Tongue (tissue), 2 donors: ENCODE measurements around the gene SPEM2. TPM values are rescaled to one million over a fixed set of nuclear protein-coding genes. Genes with fewer than 3 reads are reported as not detected.
A peak's percentile ranks its signal among the peaks of the same experiment; 100 is the strongest.

Source experiments
- DNase-seq: peaks from one replicate; pipeline ENCODE4 v3.0.0-alpha.2; 2015
- total RNA-seq: library from RNA; depleted of rRNA; stranded (reverse); fragments of >200 nt; gene quantifications from one replicate; pipeline ENCODE4 v1.2.3, GENCODE V29; 2014

Gene SPEM2
- total RNA-seq, 1 donor from 2014 or later: not detected

DNA sequence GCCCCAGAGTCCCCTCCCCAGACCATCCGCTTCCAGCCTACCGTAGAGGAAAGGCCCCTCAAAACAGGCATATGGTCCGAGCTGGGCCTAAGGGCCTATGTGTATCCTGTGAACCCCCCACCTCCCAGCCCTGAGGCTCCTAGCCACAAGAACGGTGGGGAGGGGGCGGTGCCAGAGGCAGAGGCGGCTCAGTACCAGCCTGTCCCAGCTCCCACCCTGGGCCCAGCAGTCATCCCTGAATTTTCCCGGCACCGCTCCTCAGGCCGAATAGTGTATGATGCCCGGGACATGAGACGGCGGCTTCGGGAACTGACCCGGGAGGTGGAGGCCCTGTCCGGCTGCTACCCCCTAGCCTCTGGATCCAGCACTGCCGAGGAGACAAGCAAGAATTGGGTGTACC, 4.2 kb upstream of the SPEM2 start:
- DNase-seq: no peak

DNA sequence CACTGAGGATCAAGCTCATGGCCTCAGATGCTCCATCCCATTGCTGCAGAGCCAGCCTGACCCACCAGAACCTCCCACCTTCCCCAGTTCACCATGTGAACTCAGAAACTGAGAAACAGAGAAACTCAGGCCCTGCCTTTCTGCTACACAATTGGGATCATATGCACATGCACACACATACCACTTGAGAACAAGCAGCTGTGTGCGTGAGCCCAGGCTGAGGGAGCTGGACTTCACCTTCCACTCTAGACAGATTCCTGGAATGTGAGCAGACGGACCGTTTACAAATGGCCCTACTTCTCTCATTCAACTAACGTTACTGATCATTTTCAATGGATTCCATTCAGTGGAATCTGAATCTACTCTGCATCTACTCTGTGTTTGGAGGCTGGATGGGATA, 1.7 kb upstream of the SPEM2 start:
- DNase-seq: peak; percentile 50

DNA sequence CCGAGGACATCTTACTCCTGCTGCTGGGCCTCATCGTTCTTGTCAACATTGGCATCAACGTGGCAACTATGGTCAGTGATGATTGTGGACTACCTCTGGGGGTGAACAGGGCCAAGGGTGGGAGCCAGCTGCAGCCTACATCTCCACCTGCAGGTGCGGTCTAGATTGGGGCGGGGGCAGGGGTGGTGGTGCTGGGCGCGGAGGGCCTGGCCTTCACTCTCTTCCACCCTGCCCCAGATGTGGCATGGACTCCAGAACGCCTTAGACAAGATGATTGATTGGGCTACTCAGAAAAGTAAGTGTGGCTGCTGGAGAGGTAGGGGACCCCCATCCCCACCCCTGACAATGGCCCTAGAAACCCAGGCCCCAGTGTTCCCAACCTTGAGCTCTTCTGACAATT, 340 bp downstream of the SPEM2 start:
- no peak for DNase-seq

DNA sequence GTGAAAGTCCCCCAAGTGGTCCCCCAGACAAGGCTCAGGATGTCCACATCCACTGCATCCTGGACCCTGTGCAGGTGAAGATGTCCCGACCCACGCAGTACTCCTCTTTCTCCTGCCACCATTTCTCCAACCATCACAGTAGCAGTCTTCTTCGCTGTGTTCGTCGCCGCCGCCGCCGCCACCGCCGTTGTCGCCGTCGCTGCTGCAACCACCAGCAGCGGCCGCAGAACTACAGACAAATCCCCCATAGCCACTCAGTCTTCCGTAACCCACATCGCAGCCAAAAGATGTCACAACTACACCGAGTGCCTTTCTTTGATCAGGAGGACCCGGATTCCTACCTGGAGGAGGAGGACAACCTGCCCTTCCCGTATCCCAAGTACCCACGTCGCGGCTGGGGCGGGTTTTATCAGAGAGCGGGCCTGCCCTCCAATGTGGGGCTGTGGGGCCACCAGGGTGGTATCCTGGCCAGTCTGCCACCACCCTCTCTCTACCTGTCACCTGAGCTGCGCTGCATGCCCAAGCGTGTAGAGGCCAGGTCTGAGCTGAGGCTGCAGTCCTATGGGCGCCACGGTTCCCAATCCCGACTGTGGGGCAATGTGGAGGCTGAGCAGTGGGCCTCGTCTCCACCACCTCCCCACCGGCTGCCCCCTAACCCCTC, 917 bp downstream of the SPEM2 start:
- no peak for DNase-seq

DNA sequence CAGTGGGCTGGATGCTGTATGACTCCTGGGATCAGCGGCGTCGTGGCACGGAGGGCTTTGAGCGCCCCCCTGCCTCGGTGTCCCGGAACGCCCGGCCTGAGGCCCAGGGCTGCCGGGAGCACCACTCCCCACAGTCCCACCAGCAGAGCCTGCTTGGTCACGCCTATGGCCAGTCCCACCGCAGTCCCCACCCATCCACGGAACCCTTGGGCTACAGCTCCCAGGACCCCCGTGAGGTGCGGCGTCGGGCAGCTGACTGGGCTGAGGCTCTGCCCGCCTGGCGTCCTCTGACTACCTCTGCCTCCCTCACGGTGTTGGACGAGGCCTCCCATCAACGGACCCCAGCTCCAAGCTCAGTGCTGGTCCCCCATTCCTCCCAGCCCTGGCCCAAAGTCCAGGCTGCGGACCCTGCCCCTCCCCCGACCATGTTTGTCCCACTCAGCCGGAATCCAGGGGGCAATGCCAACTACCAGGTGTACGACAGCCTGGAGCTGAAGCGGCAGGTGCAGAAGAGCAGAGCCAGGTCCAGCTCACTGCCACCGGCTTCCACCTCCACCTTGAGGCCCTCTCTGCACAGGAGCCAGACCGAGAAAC, 1.6 kb downstream of the SPEM2 start:
- DNase-seq: no peak

- DNase-seq: no peak
These were observed 2.1 kb downstream of the SPEM2 start for GRCh38 chr17:7427549-7427948.

DNA sequence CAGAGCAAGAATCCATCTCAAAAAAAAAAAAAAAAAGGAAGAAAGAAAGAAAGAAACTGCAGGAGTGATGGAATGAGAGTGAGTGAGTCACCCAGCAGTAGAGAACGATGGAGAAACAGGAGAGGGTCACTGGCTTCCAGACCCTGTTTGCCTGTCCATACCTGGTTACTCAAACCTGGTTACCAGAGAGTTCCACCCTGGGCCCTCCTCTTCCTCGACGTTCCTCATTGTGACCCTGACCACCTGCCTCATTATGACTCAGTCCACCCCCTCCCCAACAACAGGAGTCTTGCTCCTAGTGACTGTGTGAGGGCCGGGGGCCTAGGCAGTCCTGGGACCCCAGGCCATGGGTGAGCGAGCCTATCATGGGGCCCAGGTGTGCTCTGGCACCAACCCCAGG, 3.1 kb downstream of the SPEM2 start, which contains the start of gene SPEM3:
Gene SPEM3 (plus strand): TSS at position 301 of the 400 bp plus-strand sequence. CDS start 46 bp downstream, at position 347.
- DNase-seq: no peak

GRCh38 chr17:7429722-7430121, 4.3 kb downstream of the SPEM2 start:
- DNase-seq: no peak

- DNase-seq: no peak
These were observed 5.8 kb downstream of the SPEM2 start for GRCh38 chr17:7431231-7431630.

GRCh38 chr17:7432296-7432695, 6.9 kb downstream of the SPEM2 start:
- no peak for DNase-seq

GRCh38 chr17:7435676-7436555, 10.5 kb downstream of the SPEM2 start:
- DNase-seq: peak; percentile 51

DNA sequence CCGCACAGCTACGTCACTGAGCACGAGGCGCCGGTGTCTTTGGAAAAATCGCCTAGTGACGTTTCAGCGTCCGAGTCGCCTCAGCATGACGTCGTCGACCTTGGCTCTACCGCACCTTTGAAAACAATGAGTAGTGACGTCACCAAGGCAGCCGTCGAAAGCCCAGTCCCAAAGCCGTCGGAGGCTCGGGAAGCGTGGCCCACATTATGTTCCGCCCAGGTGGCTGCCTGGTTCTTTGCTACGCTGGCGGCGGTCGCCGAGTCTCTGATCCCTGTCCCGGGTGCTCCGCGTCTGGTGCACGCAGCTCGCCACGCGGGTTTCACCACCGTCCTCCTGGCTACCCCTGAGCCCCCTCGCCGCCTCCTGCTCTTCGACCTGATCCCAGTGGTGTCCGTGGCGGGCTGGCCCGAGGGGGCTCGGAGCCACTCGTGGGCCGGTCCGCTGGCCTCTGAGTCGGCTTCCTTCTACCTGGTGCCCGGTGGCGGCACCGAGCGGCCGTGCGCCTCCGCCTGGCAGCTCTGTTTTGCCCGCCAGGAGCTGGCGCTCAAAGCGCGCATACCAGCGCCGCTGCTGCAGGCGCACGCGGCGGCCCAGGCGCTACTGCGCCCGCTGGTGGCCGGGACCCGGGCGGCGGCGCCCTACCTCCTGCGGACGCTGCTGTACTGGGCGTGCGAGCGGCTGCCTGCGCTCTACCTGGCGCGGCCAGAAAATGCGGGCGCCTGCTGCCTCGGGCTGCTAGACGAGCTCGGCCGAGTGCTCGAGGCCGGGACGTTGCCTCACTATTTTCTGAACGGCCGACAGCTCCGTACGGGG, 11.3 kb downstream of the SPEM2 start:
- peak; percentile 85 for DNase-seq

DNA sequence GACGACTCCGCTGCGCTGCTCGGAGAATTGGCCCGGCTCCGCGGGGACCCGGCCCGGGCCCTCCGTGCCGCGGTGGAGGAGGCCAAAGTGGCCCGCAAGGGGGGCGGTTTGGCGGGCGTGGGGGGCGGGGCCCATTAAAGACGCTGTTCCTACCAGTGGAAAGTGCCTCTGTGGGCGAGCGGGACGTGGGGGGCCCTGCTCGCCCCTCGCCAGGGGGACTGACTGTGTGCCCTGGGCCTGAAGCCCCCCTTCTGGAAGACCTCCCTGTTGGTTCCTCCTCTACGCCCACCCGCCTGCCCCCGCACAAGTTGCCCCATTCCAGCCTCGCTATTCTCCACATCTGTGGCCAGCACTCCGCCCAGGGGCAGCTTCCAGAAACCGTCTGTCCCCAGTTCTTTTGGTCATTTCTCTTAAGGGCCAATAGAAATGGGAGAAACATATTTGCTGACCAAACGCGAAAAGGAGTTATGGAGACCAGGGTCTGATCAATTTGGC, 12.0 kb downstream of the SPEM2 start:
- DNase-seq: no peak

- peak; percentile 68 for DNase-seq
These were observed 12.7 kb downstream of the SPEM2 start for GRCh38 chr17:7437950-7438614.

DNA sequence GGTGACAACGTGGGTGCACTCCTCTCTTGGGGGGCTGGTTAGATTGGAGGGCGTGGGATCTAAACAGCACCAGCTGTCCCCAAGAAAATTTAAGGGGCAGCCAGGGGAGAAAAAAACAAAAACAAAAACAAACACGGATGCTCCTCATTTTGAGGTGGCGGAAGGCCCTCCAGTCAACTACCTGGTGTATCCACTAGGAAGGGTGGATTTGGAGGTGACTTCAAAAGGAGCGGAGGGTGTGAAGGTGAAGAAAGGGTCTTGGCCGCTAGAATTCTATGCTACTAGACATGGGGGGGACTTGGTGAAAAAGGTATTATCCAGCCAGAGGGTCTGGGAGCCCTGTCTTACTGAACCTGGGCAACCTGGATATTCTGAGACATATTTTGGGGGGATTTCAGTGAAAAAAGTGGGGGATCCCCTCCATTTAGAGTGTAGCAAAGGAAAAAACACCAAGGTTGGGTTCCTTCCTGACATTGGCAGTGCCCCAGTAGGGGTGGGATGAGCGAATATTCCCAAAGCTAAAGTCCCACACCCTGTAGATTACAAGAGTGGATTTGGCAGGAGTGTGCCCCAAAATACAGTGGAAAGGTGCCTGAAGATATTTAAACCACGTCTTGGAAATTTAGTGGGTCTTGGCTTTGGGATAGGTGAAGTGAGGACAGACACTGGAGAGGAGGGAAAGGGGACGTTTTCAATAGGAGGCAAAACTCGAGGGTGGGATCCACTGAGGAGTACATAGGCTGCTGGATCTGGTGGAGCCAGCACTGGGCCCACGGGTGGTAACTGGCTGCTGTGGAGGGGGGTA, 13.4 kb downstream of the SPEM2 start:
- DNase-seq: no peak

- DNase-seq: no peak
These were observed 14.2 kb downstream of the SPEM2 start, which contains the start of gene FGF11 for GRCh38 chr17:7439462-7440112. Gene FGF11, plus strand, starts transcription at chr17:7439512. Its CDS starts 109 bp downstream, at chr17:7439621.

GRCh38 chr17:7440113-7440833, 14.9 kb downstream of the SPEM2 start:
- peak; percentile 65 for DNase-seq

- peak; percentile 78 for DNase-seq
These were observed 15.4 kb downstream of the SPEM2 start for GRCh38 chr17:7440834-7441195.

GRCh38 chr17:7441266-7441665, 15.8 kb downstream of the SPEM2 start:
- no peak for DNase-seq
